ENCODE data around the gene GRIK3. TPM values are rescaled to one million over a fixed set of nuclear protein-coding genes. Genes with fewer than 3 reads are reported as not detected.

The GRIK3 gene
- total RNA-seq, 5 donors from 2014 or later (not counting 1 experiment from before 2014, with no cell fraction given) = 0.03 TPM; not detected in 4

GRCh38 chr1:36781098-36781497 is 253.2 kb downstream of the GRIK3 start:
- POLR2A ChIA-PET = no interaction called here
- DNase-seq = no peak

GRCh38 chr1:36778740-36779139 is 255.6 kb downstream of the GRIK3 start:
- WGBS (ENCODE audit: insufficient coverage) = 35% methylated on average over 3 of the region's 5 CpGs
- CTCF ChIA-PET = no interaction called here
- POLR2A ChIA-PET = interaction anchor here in 1 of 2 donors (0.5 kb wide), 1 partner anchor 68 kb away, joined by 3 read pairs; no protein-coding TSS in a partner anchor
- peaks cover 0 to 26% of the 10 kb centered on the region in 2 experiments for H3K27me3 ChIP-seq (replicated peaks in 1 of 2; ENCODE audit: control insufficient read depth in 2 of 2, extremely low read depth in 1 of 2, insufficient read depth in 2 of 2, low read length in 1 of 2)
- no peaks in the 10 kb centered on the region for H3K9me3 ChIP-seq
- H3K4me3 Mint-ChIP-seq = no peak overlapping the region
- no peaks in the 10 kb centered on the region for H3K4me1 Mint-ChIP-seq
- no peak for ATAC-seq (replicated peaks in 1 of 4)
- H3K27ac ChIP-seq (ENCODE audit: low read length) = no peak overlapping the region
- H3K4me1 ChIP-seq (ENCODE audit: control insufficient read depth in 1 of 2, extremely low read depth in 1 of 2, insufficient read depth in 2 of 2, low read length in 2 of 2) = no peaks in the 10 kb centered on the region
- no peaks in the 10 kb centered on the region for H3K36me3 Mint-ChIP-seq
- peaks cover 22 to 27% of the 10 kb centered on the region in 2 donors for H3K27me3 Mint-ChIP-seq
- H3K27ac Mint-ChIP-seq = no peak overlapping the region
- H3K4me3 ChIP-seq (ENCODE audit: control insufficient read depth in 1 of 2, extremely low read depth in 1 of 2, low read length in 1 of 2) = no peak overlapping the region
- no peak for DNase-seq
- no peaks in the 10 kb centered on the region for H3K36me3 ChIP-seq (ENCODE audit: control insufficient read depth in 2 of 2, extremely low read depth in 1 of 2, insufficient read depth in 1 of 2, low read length in 1 of 2)
- no peaks in the 10 kb centered on the region for H3K9me3 Mint-ChIP-seq

More at GRCh38 chr1:36781098-36781497, 253.2 kb downstream of the GRIK3 start:
- Histone ChIP-seq H3K36me3 (ENCODE audit: control insufficient read depth in 2 of 2, extremely low read depth in 1 of 2, insufficient read depth in 1 of 2, low read length in 1 of 2) (no peaks in the 10 kb centered on the region), H3K9me3 (no peaks in the 10 kb centered on the region), H3K4me1 (ENCODE audit: control insufficient read depth in 1 of 2, extremely low read depth in 1 of 2, insufficient read depth in 2 of 2, low read length in 2 of 2) (no peaks in the 10 kb centered on the region), H3K27ac (ENCODE audit: low read length) (no peak overlapping the region), H3K27me3 (replicated peaks in 1 of 2; ENCODE audit: control insufficient read depth in 2 of 2, extremely low read depth in 1 of 2, insufficient read depth in 2 of 2, low read length in 1 of 2) (peaks cover 0 to 33% of the 10 kb centered on the region in 2 experiments), H3K4me3 (ENCODE audit: control insufficient read depth in 1 of 2, extremely low read depth in 1 of 2, low read length in 1 of 2) (no peak overlapping the region)
- Mint-ChIP-seq H3K4me1 (no peaks in the 10 kb centered on the region), H3K9me3 (no peaks in the 10 kb centered on the region), H3K27ac (no peak overlapping the region), H3K27me3 (peaks cover 26 to 29% of the 10 kb centered on the region in 2 donors), H3K36me3 (no peaks in the 10 kb centered on the region), H3K4me3 (no peak overlapping the region)
- ATAC-seq (replicated peaks in 1 of 4) = no peak
- CTCF ChIA-PET = no interaction called here
- WGBS (ENCODE audit: insufficient coverage) = 58% methylated on average over 11 of the region's 11 CpGs

GRCh38 chr1:36776948-36777831 is 257.1 kb downstream of the GRIK3 start:
- Mint-ChIP-seq H3K27ac (no peak overlapping the region), H3K9me3 (no peaks in the 10 kb centered on the region), H3K4me1 (no peaks in the 10 kb centered on the region), H3K36me3 (no peaks in the 10 kb centered on the region), H3K4me3 (no peak overlapping the region), H3K27me3 (peaks cover 25 to 30% of the 10 kb centered on the region in 2 donors)
- ATAC-seq (replicated peaks in 1 of 4) (no peak), DNase-seq (no peak)
- H3K36me3 ChIP-seq (ENCODE audit: control insufficient read depth in 2 of 2, extremely low read depth in 1 of 2, insufficient read depth in 1 of 2, low read length in 1 of 2) = no peaks in the 10 kb centered on the region
- H3K27me3 ChIP-seq (replicated peaks in 1 of 2; ENCODE audit: control insufficient read depth in 2 of 2, extremely low read depth in 1 of 2, insufficient read depth in 2 of 2, low read length in 1 of 2) = peaks cover 0 to 23% of the 10 kb centered on the region in 2 experiments
- POLR2A ChIA-PET = no interaction called here
- H3K4me1 ChIP-seq (ENCODE audit: control insufficient read depth in 1 of 2, extremely low read depth in 1 of 2, insufficient read depth in 2 of 2, low read length in 2 of 2) = no peaks in the 10 kb centered on the region
- 48% methylated on average over 9 of the region's 10 CpGs for WGBS (ENCODE audit: insufficient coverage)
- no peaks in the 10 kb centered on the region for H3K9me3 ChIP-seq
- no peak overlapping the region for H3K4me3 ChIP-seq (ENCODE audit: control insufficient read depth in 1 of 2, extremely low read depth in 1 of 2, low read length in 1 of 2)
- H3K27ac ChIP-seq (ENCODE audit: low read length) = no peak overlapping the region
- CTCF ChIA-PET = no interaction called here

- CTCF ChIA-PET = no interaction called here
- Mint-ChIP-seq H3K27ac (no peak overlapping the region), H3K27me3 (peaks cover 26 to 38% of the 10 kb centered on the region in 2 donors), H3K36me3 (no peaks in the 10 kb centered on the region), H3K9me3 (no peaks in the 10 kb centered on the region), H3K4me3 (no peak overlapping the region), H3K4me1 (no peaks in the 10 kb centered on the region)
- no peaks in the 10 kb centered on the region for H3K36me3 ChIP-seq (ENCODE audit: control insufficient read depth in 2 of 2, extremely low read depth in 1 of 2, insufficient read depth in 1 of 2, low read length in 1 of 2)
- peaks cover 0 to 25% of the 10 kb centered on the region in 2 experiments for H3K27me3 ChIP-seq (replicated peaks in 1 of 2; ENCODE audit: control insufficient read depth in 2 of 2, extremely low read depth in 1 of 2, insufficient read depth in 2 of 2, low read length in 1 of 2)
- no peak overlapping the region for H3K4me3 ChIP-seq (ENCODE audit: control insufficient read depth in 1 of 2, extremely low read depth in 1 of 2, low read length in 1 of 2)
- ATAC-seq (replicated peaks in 1 of 4) = no peak
- H3K4me1 ChIP-seq (ENCODE audit: control insufficient read depth in 1 of 2, extremely low read depth in 1 of 2, insufficient read depth in 2 of 2, low read length in 2 of 2) = no peaks in the 10 kb centered on the region
- H3K27ac ChIP-seq (ENCODE audit: low read length) = no peak overlapping the region
- H3K9me3 ChIP-seq = no peaks in the 10 kb centered on the region
- WGBS (ENCODE audit: insufficient coverage) = 56% methylated on average over 3 of the region's 3 CpGs
- POLR2A ChIA-PET = no interaction called here
- no peak for DNase-seq
Observed at GRCh38 chr1:36776256-36776655, 258.1 kb downstream of the GRIK3 start.

GRCh38 chr1:36775716-36776115 is 258.6 kb downstream of the GRIK3 start:
- POLR2A ChIA-PET = interaction anchor here in 1 of 2 donors (0.6 kb wide), 1 partner anchor 645 kb away, joined by 11 read pairs; no protein-coding TSS in a partner anchor
- DNase-seq (no peak), ATAC-seq (replicated peaks in 1 of 4) (no peak)
- H3K27ac ChIP-seq (ENCODE audit: low read length) = no peak overlapping the region
- 50% methylated on average over 2 of the region's 2 CpGs for WGBS (ENCODE audit: insufficient coverage)
- no peaks in the 10 kb centered on the region for H3K9me3 Mint-ChIP-seq
- no peaks in the 10 kb centered on the region for H3K4me1 ChIP-seq (ENCODE audit: control insufficient read depth in 1 of 2, extremely low read depth in 1 of 2, insufficient read depth in 2 of 2, low read length in 2 of 2)
- H3K4me1 Mint-ChIP-seq = no peaks in the 10 kb centered on the region
- H3K4me3 Mint-ChIP-seq = no peak overlapping the region
- H3K9me3 ChIP-seq = no peaks in the 10 kb centered on the region
- peaks cover 0 to 24% of the 10 kb centered on the region in 2 experiments for H3K27me3 ChIP-seq (replicated peaks in 1 of 2; ENCODE audit: control insufficient read depth in 2 of 2, extremely low read depth in 1 of 2, insufficient read depth in 2 of 2, low read length in 1 of 2)
- H3K36me3 Mint-ChIP-seq = no peaks in the 10 kb centered on the region
- H3K27me3 Mint-ChIP-seq = peaks cover 32 to 43% of the 10 kb centered on the region in 2 donors
- CTCF ChIA-PET = no interaction called here
- no peaks in the 10 kb centered on the region for H3K36me3 ChIP-seq (ENCODE audit: control insufficient read depth in 2 of 2, extremely low read depth in 1 of 2, insufficient read depth in 1 of 2, low read length in 1 of 2)
- no peak overlapping the region for H3K27ac Mint-ChIP-seq
- H3K4me3 ChIP-seq (ENCODE audit: control insufficient read depth in 1 of 2, extremely low read depth in 1 of 2, low read length in 1 of 2) = no peak overlapping the region

GRCh38 chr1:36773827-36774541 is 260.3 kb downstream of the GRIK3 start:
- POLR2A ChIA-PET = no interaction called here
- H3K27me3 Mint-ChIP-seq = peaks cover 43 to 55% of the 10 kb centered on the region in 2 donors
- CTCF ChIA-PET = no interaction called here
- Histone ChIP-seq H3K27ac (ENCODE audit: low read length) (no peak overlapping the region), H3K9me3 (no peaks in the 10 kb centered on the region), H3K4me3 (ENCODE audit: control insufficient read depth in 1 of 2, extremely low read depth in 1 of 2, low read length in 1 of 2) (no peak overlapping the region), H3K36me3 (ENCODE audit: control insufficient read depth in 2 of 2, extremely low read depth in 1 of 2, insufficient read depth in 1 of 2, low read length in 1 of 2) (no peaks in the 10 kb centered on the region), H3K4me1 (ENCODE audit: control insufficient read depth in 1 of 2, extremely low read depth in 1 of 2, insufficient read depth in 2 of 2, low read length in 2 of 2) (no peaks in the 10 kb centered on the region), H3K27me3 (replicated peaks in 1 of 2; ENCODE audit: control insufficient read depth in 2 of 2, extremely low read depth in 1 of 2, insufficient read depth in 2 of 2, low read length in 1 of 2) (peaks cover 0 to 32% of the 10 kb centered on the region in 2 experiments)
- no peaks in the 10 kb centered on the region for H3K4me1 Mint-ChIP-seq
- ATAC-seq (replicated peaks in 1 of 4) (no peak), DNase-seq (no peak)
- no peak overlapping the region for H3K27ac Mint-ChIP-seq
- no peaks in the 10 kb centered on the region for H3K9me3 Mint-ChIP-seq
- no peaks in the 10 kb centered on the region for H3K36me3 Mint-ChIP-seq
- H3K4me3 Mint-ChIP-seq = no peak overlapping the region
- 78% methylated on average over 4 of the region's 13 CpGs for WGBS (ENCODE audit: insufficient coverage)

All from T-cell (primary cell).